A549 (cell line): ENCODE measurements around the gene OXNAD1. TPM values are rescaled to one million over a fixed set of nuclear protein-coding genes. Genes with fewer than 3 reads are reported as not detected.

ENCODE experiments used
- ATAC-seq, 2 experiments: fragments of 200-7000 bp in 1 of 2; fragments of >200 bp in 1 of 2; cut with Nextera tagmentation in 1 of 2; cut with Tn5 transposase in 1 of 2; 3 replicates each; pipeline versions ENCODE4 v1.8.0 to v1.9.1; 2018 to 2020; ENCODE audit warnings: mild to moderate bottlenecking in 1 of 2, moderate library complexity in 1 of 2
- CTCF ChIA-PET: fragments of 300-600 bp; sonication (Branson Sonifier 250); formaldehyde crosslinking; extraction: SDS; loops from one replicate; lab custom pipeline; 2021; ENCODE audit warnings: antibody characterized with exemption, inconsistent platforms; lab: Yijun Ruan, JAX
- POLR2A ChIA-PET: fragments of 350-600 bp; formaldehyde crosslinking; extraction: SDS; loops from one replicate; lab custom pipeline; 2021; ENCODE audit warnings: antibody characterized with exemption, inconsistent platforms; lab: Yijun Ruan, JAX
- DNase-seq, 2 experiments: peaks; one replicate each; pipeline versions ENCODE4 v3.0.0 to v3.0.0-alpha.2; 2011 to 2016; ENCODE audit warnings: low read depth in 1 of 2, low spot score in 1 of 2
- FAIRE-seq: peaks from 2 replicates; lab custom pipeline; 2011; peaks lifted over from hg19 to GRCh38; lab: Jason Lieb, UNC
- H3K27ac ChIP-seq, 2 experiments: fragments of >200 bp; sonication (Bioruptor Twin); formaldehyde crosslinking; 3 replicates each; pipeline ENCODE4 v1.5.1; 2016 to 2017
- H3K4me1 ChIP-seq: fragments of >200 bp; sonication (Bioruptor Twin); formaldehyde crosslinking; 3 replicates; pipeline ENCODE4 v1.6.1; 2016
- H3K4me2 ChIP-seq: fragments of >200 bp; sonication (Bioruptor Twin); formaldehyde crosslinking; 3 replicates; pipeline ENCODE4 v1.6.1; 2016
- H3K4me3 ChIP-seq: fragments of >200 bp; sonication (Bioruptor Twin); formaldehyde crosslinking; 3 replicates; pipeline ENCODE4 v1.5.1; 2016
- H3K9me3 ChIP-seq: fragments of >200 bp; sonication (Bioruptor Twin); formaldehyde crosslinking; 3 replicates; pipeline ENCODE4 v1.6.1; 2016
- BHLHE40 ChIP-seq: IDR thresholded peaks from 2 replicates; pipeline ENCODE4 v1.6.1; 2012; ENCODE audit warnings: low read depth, low read length, inconsistent platforms
- CBX2 ChIP-seq: fragments of 200-600 bp; sonication (generic); IDR thresholded peaks from 2 replicates; pipeline ENCODE4 v1.6.1; 2016; ENCODE audit warnings: low read depth, mild to moderate bottlenecking, borderline replicate concordance
- HDAC2 ChIP-seq: fragments of 200-600 bp; sonication (generic); IDR thresholded peaks from 2 replicates; pipeline ENCODE4 v1.6.1; 2016
- HEYL ChIP-seq: fragments of 250-450 bp; sonication (Bioruptor Pico); IDR thresholded peaks from 2 replicates; pipeline ENCODE4 v1.8.0; 2021; ENCODE audit warnings: mild to moderate bottlenecking, moderate library complexity
- HOXA7 ChIP-seq: fragments of 250-450 bp; sonication (Bioruptor Pico); IDR thresholded peaks from 2 replicates; pipeline ENCODE4 v1.5.0; 2020; ENCODE audit warnings: mild to moderate bottlenecking, moderate library complexity
- HOXB5 ChIP-seq: fragments of 250-450 bp; sonication (Bioruptor Pico); IDR thresholded peaks from 2 replicates; pipeline ENCODE4 v1.5.0; 2020; ENCODE audit warnings: mild to moderate bottlenecking, moderate library complexity
- JUN ChIP-seq, 2 experiments: fragments of >200 bp; sonication (Bioruptor Twin); formaldehyde crosslinking; IDR thresholded peaks; 2 replicates in 1 of 2; 3 replicates in 1 of 2; pipeline ENCODE4 v1.6.1; 2016 to 2017
- JUNB ChIP-seq: fragments of >200 bp; sonication (Bioruptor Twin); formaldehyde crosslinking; IDR thresholded peaks from 2 replicates; pipeline ENCODE4 v1.6.1; 2016
- KDM5A ChIP-seq: fragments of 200-600 bp; sonication (generic); IDR thresholded peaks from 2 replicates; pipeline ENCODE4 v1.6.1; 2016; ENCODE audit warnings: antibody characterized with exemption, mild to moderate bottlenecking
- MAZ ChIP-seq: fragments of 150-350 bp; IDR thresholded peaks from 2 replicates; pipeline ENCODE4 v1.6.1; 2014; ENCODE audit warnings: antibody characterized with exemption, low read depth, low read length, borderline replicate concordance
- MYC ChIP-seq: IDR thresholded peaks from 2 replicates; pipeline ENCODE4 v1.6.1; 2012; ENCODE audit warnings: mild to moderate bottlenecking, inconsistent platforms, low read length, improper control_type of control experiment, borderline replicate concordance
- NFE2L2 ChIP-seq: fragments of 150-350 bp; conservative IDR thresholded peaks from 2 replicates; pipeline ENCODE4 v1.6.1; 2014; ENCODE audit warnings: low read length
- RCOR1 ChIP-seq: fragments of 150-350 bp; IDR thresholded peaks from 2 replicates; pipeline ENCODE4 v1.6.1; 2014; ENCODE audit warnings: antibody characterized with exemption, low read length, low read depth
- RFX5 ChIP-seq: fragments of 450-650 bp; IDR thresholded peaks from 2 replicates; pipeline ENCODE4 v1.7.1; 2014; ENCODE audit warnings: antibody characterized with exemption, mild to moderate bottlenecking, moderate library complexity
- SMC3 ChIP-seq: fragments of >200 bp; sonication (Bioruptor Twin); formaldehyde crosslinking; IDR thresholded peaks from 3 replicates; pipeline ENCODE4 v1.6.1; 2018; ENCODE audit warnings: inconsistent platforms
- ZC3H11A ChIP-seq: fragments of 450-650 bp; IDR thresholded peaks from 2 replicates; pipeline ENCODE4 v1.6.1; 2014; ENCODE audit warnings: antibody characterized with exemption, mild to moderate bottlenecking
- ZSCAN20 ChIP-seq: fragments of 250-450 bp; sonication (Bioruptor Pico); IDR thresholded peaks from 2 replicates; pipeline ENCODE4 v1.8.0; 2022; ENCODE audit warnings: mild to moderate bottlenecking, moderate library complexity
- WGBS: methylation state at CpG from one replicate; pipeline ENCODE4 v1.1.6; 2017; ENCODE audit errors: missing lambda C conversion rate; 5-methylcytosine and 5-hydroxymethylcytosine counted together
- polyA plus RNA-seq, 4 experiments: library from polyadenylated mRNA; depleted of rRNA in 3 of 4; stranded (reverse); fragments of >200 nt; fragmentation: RNase III in 1 of 4; extraction: RNeasy Plus Mini Kit Qiagen cat#74134 plus additional on column Dnase treatment in 1 of 4; gene quantifications; 2 replicates in 3 of 4; 3 replicates in 1 of 4; pipeline ENCODE4 v1.2.3, GENCODE V29; 2011 to 2017
- TF ChIP-seq, protein P1 (sequence below): fragments of 450-650 bp; IDR thresholded peaks from 2 replicates; pipeline ENCODE4 v1.6.1; 2014; ENCODE audit warnings: antibody characterized with exemption
- TF ChIP-seq, protein P2 (sequence below): fragments of >200 bp; sonication (Bioruptor Twin); formaldehyde crosslinking; IDR thresholded peaks from 3 replicates; pipeline ENCODE4 v1.6.1; 2016
- TF ChIP-seq, protein P3 (sequence below): fragments of 150-350 bp; IDR thresholded peaks from 2 replicates; pipeline ENCODE4 v1.6.1; 2014; ENCODE audit warnings: low read depth, mild to moderate bottlenecking, low read length
- TF ChIP-seq, protein P4 (sequence below): fragments of 200-600 bp; sonication (generic); IDR thresholded peaks from 2 replicates; pipeline ENCODE4 v1.6.1; 2016; ENCODE audit warnings: antibody characterized with exemption, mild to moderate bottlenecking, moderate library complexity

The OXNAD1 gene
- polyA plus RNA-seq, 2 of the 4 experiments (the other 2 are of a cell fraction) = 8.8 to 25.9 TPM

DNA sequence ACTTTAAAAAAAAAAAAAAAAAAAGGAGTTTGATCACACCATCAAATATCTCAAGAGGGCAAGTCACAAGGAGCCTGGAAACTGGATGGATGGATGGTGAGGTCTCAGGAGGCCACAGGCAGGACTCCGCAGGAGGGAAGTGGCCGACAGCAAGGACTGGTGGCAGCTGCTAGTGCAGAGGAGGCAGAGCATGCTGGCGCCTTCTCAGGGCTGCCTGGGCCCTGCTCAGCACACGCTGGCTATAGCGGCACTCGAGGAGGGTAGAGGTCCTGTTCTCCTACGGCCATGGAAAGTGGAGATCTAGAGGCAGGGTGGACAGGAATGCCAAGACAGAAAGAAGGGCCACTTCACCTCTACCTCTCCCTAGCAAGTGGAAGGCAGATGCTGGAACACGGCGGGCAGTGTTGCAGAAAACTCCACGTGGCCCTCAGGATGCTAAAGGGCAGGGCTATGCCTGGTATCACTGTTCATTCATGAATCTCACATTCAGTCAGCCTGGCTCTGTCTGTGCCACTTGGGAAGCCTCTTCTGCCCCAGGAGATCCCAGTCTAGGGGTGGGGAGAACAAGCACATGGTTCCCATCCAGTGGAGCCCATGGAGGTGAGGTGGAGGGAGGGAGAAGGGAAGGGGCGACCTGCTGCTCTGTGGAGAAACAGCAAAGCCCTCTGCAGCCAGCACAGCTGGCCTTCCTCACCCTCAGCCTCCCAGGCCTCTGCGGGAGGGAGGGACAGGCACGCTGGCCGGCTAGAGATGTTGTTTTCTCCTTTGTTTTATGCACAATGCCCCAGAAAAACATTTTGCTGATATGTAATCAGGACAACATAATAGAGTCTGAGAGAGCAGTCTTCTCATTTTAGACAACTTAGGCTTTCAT lies 71.0 kb downstream of the OXNAD1 start (continued):
- TF ChIP-seq, protein P1, sequence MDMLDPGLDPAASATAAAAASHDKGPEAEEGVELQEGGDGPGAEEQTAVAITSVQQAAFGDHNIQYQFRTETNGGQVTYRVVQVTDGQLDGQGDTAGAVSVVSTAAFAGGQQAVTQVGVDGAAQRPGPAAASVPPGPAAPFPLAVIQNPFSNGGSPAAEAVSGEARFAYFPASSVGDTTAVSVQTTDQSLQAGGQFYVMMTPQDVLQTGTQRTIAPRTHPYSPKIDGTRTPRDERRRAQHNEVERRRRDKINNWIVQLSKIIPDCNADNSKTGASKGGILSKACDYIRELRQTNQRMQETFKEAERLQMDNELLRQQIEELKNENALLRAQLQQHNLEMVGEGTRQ = no peak
- no peak for TF ChIP-seq ZSCAN20
- TF ChIP-seq JUN (IDR thresholded peaks at IDR 0.05) = no peak
- TF ChIP-seq, all 56 proteins: peak for 0

DNA sequence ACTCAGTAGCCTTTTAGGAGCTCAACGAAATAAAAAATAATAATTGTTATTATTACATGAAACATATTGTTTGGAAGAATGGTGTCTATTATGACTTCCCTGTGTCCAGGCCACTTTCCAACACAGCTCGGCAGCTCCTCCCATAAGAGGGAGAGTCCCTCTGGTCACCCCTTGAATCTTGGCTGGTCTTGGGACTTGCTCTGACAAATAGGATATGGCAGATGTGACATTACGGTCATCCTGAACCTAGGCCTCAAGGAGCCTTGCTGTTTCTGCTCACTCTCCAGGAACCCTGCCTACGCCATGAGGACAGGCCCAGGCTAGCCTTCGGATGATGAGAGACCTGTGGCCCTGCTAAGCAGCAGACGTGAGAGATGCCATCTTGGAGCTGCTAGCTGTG lies 71.8 kb downstream of the OXNAD1 start:
- ChIA-PET POLR2A (no interaction called here), CTCF (interaction anchor here (0.6 to 0.7 kb wide), 2 partner anchors 47 to 1071 kb away, joined by 3 read pairs; no protein-coding TSS in a partner anchor)
- FAIRE-seq = no peak
- no peak for ATAC-seq
- Histone ChIP-seq H3K4me3 (no peak overlapping the region), H3K4me2 (no peak overlapping the region), H3K27ac (no peak overlapping the region), H3K9me3 (peaks cover 1% of the 10 kb centered on the region; the same call in 2 of the 3 replicates)
- no peak for DNase-seq
- no peak for TF ChIP-seq HEYL (CRISPR knock-in tag)
- TF ChIP-seq KDM5A = no peak
- no peak for TF ChIP-seq HOXA7
- no peak for TF ChIP-seq ZC3H11A
- TF ChIP-seq RCOR1 = no peak
- no peak for TF ChIP-seq RFX5
- no peak for TF ChIP-seq MAZ
- no peak for TF ChIP-seq HDAC2
- TF ChIP-seq BHLHE40 = no peak
- TF ChIP-seq, protein P2, sequence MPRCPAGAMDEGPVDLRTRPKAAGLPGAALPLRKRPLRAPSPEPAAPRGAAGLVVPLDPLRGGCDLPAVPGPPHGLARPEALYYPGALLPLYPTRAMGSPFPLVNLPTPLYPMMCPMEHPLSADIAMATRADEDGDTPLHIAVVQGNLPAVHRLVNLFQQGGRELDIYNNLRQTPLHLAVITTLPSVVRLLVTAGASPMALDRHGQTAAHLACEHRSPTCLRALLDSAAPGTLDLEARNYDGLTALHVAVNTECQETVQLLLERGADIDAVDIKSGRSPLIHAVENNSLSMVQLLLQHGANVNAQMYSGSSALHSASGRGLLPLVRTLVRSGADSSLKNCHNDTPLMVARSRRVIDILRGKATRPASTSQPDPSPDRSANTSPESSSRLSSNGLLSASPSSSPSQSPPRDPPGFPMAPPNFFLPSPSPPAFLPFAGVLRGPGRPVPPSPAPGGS = no peak
- TF ChIP-seq, protein P3, sequence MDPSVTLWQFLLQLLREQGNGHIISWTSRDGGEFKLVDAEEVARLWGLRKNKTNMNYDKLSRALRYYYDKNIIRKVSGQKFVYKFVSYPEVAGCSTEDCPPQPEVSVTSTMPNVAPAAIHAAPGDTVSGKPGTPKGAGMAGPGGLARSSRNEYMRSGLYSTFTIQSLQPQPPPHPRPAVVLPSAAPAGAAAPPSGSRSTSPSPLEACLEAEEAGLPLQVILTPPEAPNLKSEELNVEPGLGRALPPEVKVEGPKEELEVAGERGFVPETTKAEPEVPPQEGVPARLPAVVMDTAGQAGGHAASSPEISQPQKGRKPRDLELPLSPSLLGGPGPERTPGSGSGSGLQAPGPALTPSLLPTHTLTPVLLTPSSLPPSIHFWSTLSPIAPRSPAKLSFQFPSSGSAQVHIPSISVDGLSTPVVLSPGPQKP = no peak
- no peak for TF ChIP-seq HOXB5 (CRISPR knock-in tag)
- TF ChIP-seq JUNB = no peak
- TF ChIP-seq CBX2 = no peak
- TF ChIP-seq SMC3 = no peak
- TF ChIP-seq MYC = no peak
- TF ChIP-seq, protein P4, sequence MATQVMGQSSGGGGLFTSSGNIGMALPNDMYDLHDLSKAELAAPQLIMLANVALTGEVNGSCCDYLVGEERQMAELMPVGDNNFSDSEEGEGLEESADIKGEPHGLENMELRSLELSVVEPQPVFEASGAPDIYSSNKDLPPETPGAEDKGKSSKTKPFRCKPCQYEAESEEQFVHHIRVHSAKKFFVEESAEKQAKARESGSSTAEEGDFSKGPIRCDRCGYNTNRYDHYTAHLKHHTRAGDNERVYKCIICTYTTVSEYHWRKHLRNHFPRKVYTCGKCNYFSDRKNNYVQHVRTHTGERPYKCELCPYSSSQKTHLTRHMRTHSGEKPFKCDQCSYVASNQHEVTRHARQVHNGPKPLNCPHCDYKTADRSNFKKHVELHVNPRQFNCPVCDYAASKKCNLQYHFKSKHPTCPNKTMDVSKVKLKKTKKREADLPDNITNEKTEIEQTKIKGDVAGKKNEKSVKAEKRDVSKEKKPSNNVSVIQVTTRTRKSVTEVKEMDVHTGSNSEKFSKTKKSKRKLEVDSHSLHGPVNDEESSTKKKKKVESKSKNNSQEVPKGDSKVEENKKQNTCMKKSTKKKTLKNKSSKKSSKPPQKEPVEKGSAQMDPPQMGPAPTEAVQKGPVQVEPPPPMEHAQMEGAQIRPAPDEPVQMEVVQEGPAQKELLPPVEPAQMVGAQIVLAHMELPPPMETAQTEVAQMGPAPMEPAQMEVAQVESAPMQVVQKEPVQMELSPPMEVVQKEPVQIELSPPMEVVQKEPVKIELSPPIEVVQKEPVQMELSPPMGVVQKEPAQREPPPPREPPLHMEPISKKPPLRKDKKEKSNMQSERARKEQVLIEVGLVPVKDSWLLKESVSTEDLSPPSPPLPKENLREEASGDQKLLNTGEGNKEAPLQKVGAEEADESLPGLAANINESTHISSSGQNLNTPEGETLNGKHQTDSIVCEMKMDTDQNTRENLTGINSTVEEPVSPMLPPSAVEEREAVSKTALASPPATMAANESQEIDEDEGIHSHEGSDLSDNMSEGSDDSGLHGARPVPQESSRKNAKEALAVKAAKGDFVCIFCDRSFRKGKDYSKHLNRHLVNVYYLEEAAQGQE = no peak
- no peak for TF ChIP-seq NFE2L2
- TF ChIP-seq, all 56 proteins: peak for 0
- no peaks in the 10 kb centered on the region for H3K4me1 ChIP-seq
- WGBS = 96% methylated on average over 6 of the region's 6 CpGs
